Ovary (tissue), 9 donors: ENCODE measurements around the gene F12. TPM values are rescaled to one million over a fixed set of nuclear protein-coding genes. Genes with fewer than 3 reads are reported as not detected.
A peak's percentile ranks its signal among the peaks of the same experiment; 100 is the strongest.

Experiments used
- DNase-seq, 5 donors: peaks; one replicate each; pipeline ENCODE4 v3.0.0-alpha.2; 2019 to 2020
- H3K27ac ChIP-seq, 2 donors: fragments of 200-600 bp; one replicate each; pipeline versions ENCODE4 v1.5.1 to v1.8.0; 2019 to 2022
- H3K27me3 ChIP-seq: fragments of 200-600 bp; one replicate; pipeline ENCODE4 v1.8.0; 2022
- H3K36me3 ChIP-seq: fragments of 200-600 bp; sonication (generic); one replicate; pipeline ENCODE4 v1.5.1; 2019
- H3K4me1 ChIP-seq: one replicate; pipeline ENCODE4 v1.8.1; 2013; ENCODE audit warnings: mild to moderate bottlenecking, moderate library complexity; ENCODE audit not compliant: insufficient read depth
- H3K4me3 ChIP-seq: fragments of 200-600 bp; sonication (generic); one replicate; pipeline ENCODE4 v1.5.1; 2017
- H3K9me3 ChIP-seq, 2 donors: fragments of 200-600 bp in 1 of 2; sonication (generic) in 1 of 2; one replicate each; pipeline versions ENCODE4 v1.5.1 to v1.8.1; 2013 to 2019; ENCODE audit warnings: mild to moderate bottlenecking in 1 of 2, moderate library complexity in 1 of 2
- CTCF ChIP-seq, 3 donors: fragments of 450-650 bp in 2 of 3; fragments of 200-600 bp in 1 of 3; IDR thresholded peaks; one replicate each; pipeline versions ENCODE4 v1.5.1 to v1.8.0; 2016 to 2022; ENCODE audit warnings: antibody characterized with exemption in 3 of 3, mild to moderate bottlenecking in 1 of 3
- EP300 ChIP-seq: sonication (generic); formaldehyde crosslinking; IDR thresholded peaks from one replicate; pipeline ENCODE4 v1.6.1; 2017; ENCODE audit warnings: antibody characterized with exemption
- POLR2A ChIP-seq: fragments of 450-650 bp; IDR thresholded peaks from one replicate; pipeline ENCODE4 v1.6.1; 2017; ENCODE audit warnings: antibody characterized with exemption, mild to moderate bottlenecking, moderate library complexity
- WGBS, 3 donors: extraction: QIAGEN DNeasy Blood & Tissue Kit in 1 of 3; methylation state at CpG; one replicate each; pipeline versions ENCODE4 v1.1.5 to v1.1.7; 2013 to 2017; 5-methylcytosine and 5-hydroxymethylcytosine counted together
- intact Hi-C, 4 donors: fragments of 100-400 bp; cut with DNase I; formaldehyde crosslinking; loops; one replicate each; pipeline versions ENCODE4 v1.11.0 to v1.15.1; 2022 to 2023
- polyA plus RNA-seq, 2 donors: library from polyadenylated mRNA; stranded (reverse); fragments of 200-250 nt in 1 of 2; fragments of 350-450 nt in 1 of 2; fragmentation: Illumina TruSeq in 1 of 2; extraction: RNeasy Lipid Tissue Mini Kit (QIAGEN cat#74804) in 1 of 2; gene quantifications; one replicate each; pipeline ENCODE4 v1.2.3, GENCODE V29; 2013 to 2014
- total RNA-seq, 7 donors: library from RNA; depleted of rRNA in 2 of 7; stranded (reverse); fragments of >200 nt in 2 of 7; fragmentation: NEBNext Ultra II Directional in 3 of 7; extraction: Animal tissue kit (Norgen Biotek cat#: 25700) in 3 of 7; gene quantifications; one replicate each; pipeline versions ENCODE4 v1.1.0 to v1.2.4, GENCODE V29; 2016 to 2023
- donor health status: DM: no; HTN: no; CAD: no; lungs with moderate emphysema.
- donor health status: DM: no; HTN: no; CAD: no.
- donor health status: Bipolar disorder and iron deficiency.
- donor health status: DM: yes; HTN: yes; CAD: no.
- donor health status: DM: no; HTN: no; CAD: no.
- donor health status: DM: yes; HTN: yes; CAD: no.

F12 gene
- total and polyA plus RNA-seq, 9 donors, result 0.28 to 1.7 TPM; not detected in 7

DNA sequence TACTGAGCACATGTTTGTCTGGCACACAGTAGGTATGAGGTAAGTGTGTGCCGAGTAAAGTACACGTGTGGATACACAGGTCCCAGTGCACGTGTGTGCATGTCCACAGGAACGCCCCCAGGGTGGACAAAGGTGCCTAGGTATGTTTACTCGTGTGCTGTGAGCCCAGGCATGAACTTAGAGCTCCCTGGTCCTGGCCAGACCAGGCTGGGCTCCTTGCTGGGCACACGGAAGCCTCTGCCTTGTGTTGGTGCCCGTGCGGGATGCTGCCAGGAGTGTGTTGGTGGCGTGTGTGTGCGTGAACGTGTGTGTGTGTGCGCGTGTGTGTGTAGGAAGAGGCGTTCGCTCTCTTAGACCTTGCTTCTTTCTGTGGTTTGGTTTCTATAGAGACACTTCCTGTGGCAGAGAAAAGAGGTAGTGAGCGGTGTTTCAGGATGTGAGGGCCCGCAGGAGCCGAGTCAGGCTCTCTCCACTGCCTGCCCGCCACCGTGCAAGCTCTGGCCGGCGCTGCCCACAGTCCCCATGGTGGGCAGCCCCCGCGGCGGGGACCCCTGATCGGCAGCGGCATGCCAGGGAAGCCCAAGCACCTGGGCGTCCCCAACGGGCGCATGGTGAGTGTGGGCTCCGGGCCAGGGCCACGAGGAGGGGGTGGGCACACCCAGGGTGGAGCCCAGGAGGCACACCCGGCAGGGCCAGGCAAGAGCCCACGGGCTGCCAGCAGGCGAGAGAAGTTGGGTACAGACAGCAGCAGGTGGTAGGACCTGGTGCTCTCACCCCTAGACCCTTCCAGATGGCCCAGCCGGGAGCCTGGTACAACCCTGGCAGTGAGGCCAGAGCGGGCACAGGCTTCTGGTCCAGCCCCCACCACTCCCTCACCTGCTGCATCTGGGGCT is 51.7 kb downstream of the F12 start, which contains the start of gene RGS14:
Gene RGS14, plus strand, starts transcription at position 466 of the 893 bp plus-strand sequence. Its CDS starts 101 bp downstream, at position 567.
- Histone ChIP-seq H3K36me3 (no peaks in the 10 kb centered on the region), H3K27ac (no peak within 1 kb of the TSS), H3K4me3 (peak within 1 kb of the TSS; percentile 18), H3K4me1 (no peaks in the 10 kb centered on the region), H3K27me3 (no peaks in the 10 kb centered on the region), H3K9me3 (no peaks in the 10 kb centered on the region)
- WGBS, 3 donors, result 48 to 57% (median 52%) methylated on average over 30 to 37 of the region's 37 CpGs
- no peak for DNase-seq
- intact Hi-C loops, result no loop called here
- no peak for TF ChIP-seq CTCF (IDR thresholded peaks at IDR 0.05)
- no peak for TF ChIP-seq POLR2A
- TF ChIP-seq EP300, result no peak

- peaks cover 1% of the 10 kb centered on the region for H3K4me1 ChIP-seq
- no peak for DNase-seq
- 79 to 82% (median 80%) methylated on average over 5 of the region's 5 CpGs for WGBS, 3 donors
- intact Hi-C loops, result no loop called here
- H3K4me3 ChIP-seq, result no peak overlapping the region
- no peaks in the 10 kb centered on the region for H3K9me3 ChIP-seq
- no peak overlapping the region for H3K27ac ChIP-seq
- no peaks in the 10 kb centered on the region for H3K27me3 ChIP-seq
- no peaks in the 10 kb centered on the region for H3K36me3 ChIP-seq
- no peak for TF ChIP-seq EP300
- TF ChIP-seq POLR2A, result no peak
- no peak for TF ChIP-seq CTCF (IDR thresholded peaks at IDR 0.05)
Measured at GRCh38 chr5:177357146-177357458, 52.3 kb downstream of the F12 start.

DNA sequence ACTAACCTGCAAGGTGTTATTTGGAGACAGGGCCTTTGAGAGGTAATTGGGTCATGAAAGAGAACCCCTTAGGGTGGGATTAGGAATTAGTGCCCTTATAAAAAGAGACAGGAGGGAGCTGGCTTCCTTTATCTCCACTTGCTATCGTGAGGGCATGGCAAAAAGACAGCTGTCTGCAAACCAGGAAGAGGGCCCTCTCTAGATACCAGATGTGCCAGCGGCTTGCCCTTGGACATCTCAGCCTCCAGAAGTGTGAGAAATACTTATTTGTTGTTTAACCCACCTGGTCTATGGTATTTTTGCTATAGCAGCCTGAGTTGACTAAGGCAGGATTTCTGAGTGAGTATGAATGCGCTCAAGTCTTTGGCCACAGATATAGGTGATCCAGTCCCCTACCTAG is 52.6 kb downstream of the F12 start:
- intact Hi-C loops, result no loop called here
- H3K36me3 ChIP-seq, result no peaks in the 10 kb centered on the region
- H3K27me3 ChIP-seq, result no peaks in the 10 kb centered on the region
- DNase-seq, result no peak
- no peak for TF ChIP-seq CTCF (IDR thresholded peaks at IDR 0.05)
- no peak for TF ChIP-seq EP300
- TF ChIP-seq POLR2A, result no peak
- no peak overlapping the region for H3K4me3 ChIP-seq
- H3K27ac ChIP-seq, result no peak overlapping the region
- 56 to 64% (median 62%) methylated on average over 3 of the region's 3 CpGs for WGBS, 3 donors
- no peaks in the 10 kb centered on the region for H3K9me3 ChIP-seq
- H3K4me1 ChIP-seq, result peaks cover 3% of the 10 kb centered on the region

- Histone ChIP-seq H3K9me3 (no peaks in the 10 kb centered on the region), H3K4me1 (peaks cover 4% of the 10 kb centered on the region), H3K36me3 (no peaks in the 10 kb centered on the region), H3K27ac (no peak overlapping the region), H3K27me3 (no peaks in the 10 kb centered on the region), H3K4me3 (no peak overlapping the region)
- intact Hi-C loops, result no loop called here
- 9 to 12% (median 11%) methylated on average over 1 of the region's 1 CpG for WGBS, 3 donors
- TF ChIP-seq CTCF (IDR thresholded peaks at IDR 0.05) (no peak), EP300 (no peak), POLR2A (no peak)
- DNase-seq, result no peak
Measured at GRCh38 chr5:177355868-177356168, 53.5 kb downstream of the F12 start.
